HepG2 (cell line): ENCODE measurements around the gene C22orf39. TPM values are rescaled to one million over a fixed set of nuclear protein-coding genes. Genes with fewer than 3 reads are reported as not detected.
A peak's percentile ranks its signal among the peaks of the same experiment; 100 is the strongest.

ENCODE experiments used
- ATRX ChIP-seq: sonication (generic); formaldehyde crosslinking; IDR thresholded peaks from 2 replicates; pipeline ENCODE4 v1.4.0; 2020; ENCODE audit warnings: missing genetic modification reagents, borderline replicate concordance
- CHCHD3 ChIP-seq: sonication (generic); formaldehyde crosslinking; IDR thresholded peaks from 2 replicates; pipeline ENCODE4 v1.8.0; 2022; ENCODE audit warnings: mild to moderate bottlenecking, missing genetic modification reagents, moderate library complexity
- EED ChIP-seq: sonication (generic); formaldehyde crosslinking; IDR thresholded peaks from 2 replicates; pipeline ENCODE4 v1.5.0; 2020; ENCODE audit warnings: mild to moderate bottlenecking, missing genetic modification reagents
- EP300 ChIP-seq, 3 experiments: sonication (generic) in 1 of 3; formaldehyde crosslinking in 1 of 3; IDR thresholded peaks; 2 replicates each; pipeline versions ENCODE4 v1.5.1 to v1.6.1; 2011 to 2020; ENCODE audit warnings: low read depth in 2 of 3, low read length in 2 of 3, borderline replicate concordance in 1 of 3, improper control_type of control experiment in 1 of 3, mild to moderate bottlenecking in 1 of 3, missing genetic modification reagents in 1 of 3, moderate library complexity in 1 of 3
- FOSL2 ChIP-seq: sonication (generic); formaldehyde crosslinking; IDR thresholded peaks from 2 replicates; pipeline ENCODE4 v1.4.0; 2020; ENCODE audit warnings: missing genetic modification reagents
- KDM1A ChIP-seq: IDR thresholded peaks from 2 replicates; pipeline ENCODE4 v1.6.1; 2016; ENCODE audit warnings: missing compliant biosample characterization
- PHF21A ChIP-seq: sonication (generic); formaldehyde crosslinking; IDR thresholded peaks from 2 replicates; pipeline ENCODE4 v1.5.0; 2020; ENCODE audit warnings: mild to moderate bottlenecking, missing genetic modification reagents
- PPARG ChIP-seq: conservative IDR thresholded peaks from 2 replicates; pipeline ENCODE4 v1.6.1; 2016; ENCODE audit warnings: missing biosample characterization, missing genetic modification reagents
- SAFB2 ChIP-seq: sonication (generic); formaldehyde crosslinking; IDR thresholded peaks from 2 replicates; pipeline ENCODE4 v1.5.1; 2020; ENCODE audit warnings: missing genetic modification reagents, low read depth, mild to moderate bottlenecking, borderline replicate concordance
- TRIM24 ChIP-seq: sonication (generic); formaldehyde crosslinking; IDR thresholded peaks from 2 replicates; pipeline ENCODE4 v1.8.0; 2022; ENCODE audit warnings: mild to moderate bottlenecking, missing genetic modification reagents
- YEATS4 ChIP-seq: sonication (generic); formaldehyde crosslinking; IDR thresholded peaks from 2 replicates; pipeline ENCODE4 v1.4.0; 2020; ENCODE audit warnings: missing genetic modification reagents, borderline replicate concordance
- ZFP37 ChIP-seq: sonication (generic); formaldehyde crosslinking; IDR thresholded peaks from 2 replicates; pipeline ENCODE4 v1.4.0; 2020; ENCODE audit warnings: missing genetic modification reagents, borderline replicate concordance
- ZMYM4 ChIP-seq: sonication (generic); formaldehyde crosslinking; IDR thresholded peaks from 2 replicates; pipeline ENCODE4 v1.8.1; 2023; ENCODE audit warnings: mild to moderate bottlenecking, missing genetic modification reagents
- ZNF567 ChIP-seq: sonication (generic); formaldehyde crosslinking; IDR thresholded peaks from 2 replicates; pipeline ENCODE4 v1.8.1; 2023; ENCODE audit warnings: mild to moderate bottlenecking, missing genetic modification reagents, borderline replicate concordance
- ZNF879 ChIP-seq: sonication (generic); formaldehyde crosslinking; IDR thresholded peaks from 2 replicates; pipeline ENCODE4 v1.8.1; 2023; ENCODE audit warnings: missing genetic modification reagents
- polyA plus RNA-seq, 8 experiments: library from polyadenylated mRNA; depleted of rRNA in 3 of 8; stranded (reverse) in 7 of 8; unstranded in 1 of 8; fragments of >200 nt; fragmentation: Illumina TruSeq in 4 of 8; extraction: Trizol in 4 of 8; gene quantifications; 2 replicates each; pipeline versions ENCODE4 v1.2.1 to v1.2.3, GENCODE V29; 2011 to 2016; ENCODE audit warnings: low read depth in 4 of 8, missing spikeins in 1 of 8, mixed read lengths in 1 of 8; ENCODE audit not compliant: insufficient read depth in 1 of 8
- total RNA-seq, 5 experiments: library from RNA; depleted of rRNA; stranded (reverse); fragments of >200 nt; fragmentation: Illumina TruSeq; extraction: Trizol; gene quantifications; 2 replicates each; pipeline ENCODE4 v1.2.3, GENCODE V29; 2016; ENCODE audit warnings: low read depth in 1 of 5
- TF ChIP-seq, protein P1 (sequence below): sonication (generic); formaldehyde crosslinking; IDR thresholded peaks from 2 replicates; pipeline ENCODE4 v1.4.0; 2020; ENCODE audit warnings: missing genetic modification reagents
- TF ChIP-seq, protein P2 (sequence below): sonication (generic); formaldehyde crosslinking; IDR thresholded peaks from 2 replicates; pipeline ENCODE4 v1.4.0; 2020; ENCODE audit warnings: mild to moderate bottlenecking, missing genetic modification reagents
- TF ChIP-seq, protein P3 (sequence below): sonication (generic); formaldehyde crosslinking; IDR thresholded peaks from 2 replicates; pipeline ENCODE4 v1.9.0; 2022; ENCODE audit warnings: low read depth, missing genetic modification reagents
- TF ChIP-seq, protein P4 (sequence below): sonication (generic); formaldehyde crosslinking; IDR thresholded peaks from 2 replicates; pipeline ENCODE4 v1.5.1; 2020; ENCODE audit warnings: mild to moderate bottlenecking, missing genetic modification reagents, moderate library complexity
- TF ChIP-seq, protein P5 (sequence below): sonication (generic); formaldehyde crosslinking; IDR thresholded peaks from 2 replicates; pipeline ENCODE4 v1.5.1; 2020; ENCODE audit warnings: mild to moderate bottlenecking, missing genetic modification reagents, borderline replicate concordance
- TF ChIP-seq, protein P6 (sequence below): IDR thresholded peaks from 2 replicates; pipeline ENCODE4 v1.6.1; 2012; ENCODE audit warnings: low read depth, low read length, improper control_type of control experiment

C22orf39 gene
- total and polyA plus RNA-seq, 2 of the 13 experiments (the other 11 are each of a cell fraction or from before 2014, with no cell fraction given) = 23.4 to 26.4 TPM

DNA sequence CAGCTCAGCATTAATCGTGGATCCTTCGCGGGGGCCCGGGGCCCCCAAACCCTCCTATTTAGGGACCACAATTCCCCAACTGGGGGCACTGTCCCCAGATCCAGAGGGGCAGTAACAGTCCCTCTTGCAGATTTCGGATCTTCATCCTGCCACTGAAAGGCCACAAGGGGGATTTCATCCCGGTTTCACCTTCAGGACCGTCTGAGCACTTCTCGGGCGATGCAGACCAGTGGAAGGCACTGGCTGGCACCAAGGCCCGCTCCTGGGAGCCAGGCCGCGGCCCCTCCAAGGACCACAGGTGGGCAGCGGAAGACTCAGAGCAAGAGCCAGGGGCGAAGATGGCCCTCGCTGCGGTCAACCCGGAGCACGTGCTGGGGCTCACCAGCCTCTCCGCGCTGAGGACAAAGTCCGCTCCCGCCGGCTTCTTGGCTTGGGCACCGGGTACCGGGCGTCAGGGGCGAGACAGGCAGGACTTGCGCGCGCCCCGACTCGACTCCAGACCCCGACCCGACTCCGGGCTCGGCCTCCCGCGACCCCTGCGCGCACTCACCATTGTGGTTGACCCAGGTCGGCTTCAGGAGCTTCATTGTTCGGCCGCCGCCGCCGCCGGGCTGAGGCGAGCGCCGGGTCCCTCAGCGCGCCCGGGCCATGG, 16.5 kb downstream of the C22orf39 start (continued):
- TF ChIP-seq YEATS4 (CRISPR knock-in tag) = peak; percentile 59
- TF ChIP-seq, protein P1, sequence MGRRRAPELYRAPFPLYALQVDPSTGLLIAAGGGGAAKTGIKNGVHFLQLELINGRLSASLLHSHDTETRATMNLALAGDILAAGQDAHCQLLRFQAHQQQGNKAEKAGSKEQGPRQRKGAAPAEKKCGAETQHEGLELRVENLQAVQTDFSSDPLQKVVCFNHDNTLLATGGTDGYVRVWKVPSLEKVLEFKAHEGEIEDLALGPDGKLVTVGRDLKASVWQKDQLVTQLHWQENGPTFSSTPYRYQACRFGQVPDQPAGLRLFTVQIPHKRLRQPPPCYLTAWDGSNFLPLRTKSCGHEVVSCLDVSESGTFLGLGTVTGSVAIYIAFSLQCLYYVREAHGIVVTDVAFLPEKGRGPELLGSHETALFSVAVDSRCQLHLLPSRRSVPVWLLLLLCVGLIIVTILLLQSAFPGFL (CRISPR knock-in tag) = no peak
- no peak for TF ChIP-seq ZFP37 (CRISPR knock-in tag)
- TF ChIP-seq ZMYM4 (CRISPR knock-in tag) = no peak
- TF ChIP-seq ATRX (CRISPR knock-in tag) = no peak
- TF ChIP-seq PPARG (CRISPR knock-in tag) = no peak
- TF ChIP-seq EED (CRISPR knock-in tag) = no peak
- TF ChIP-seq EP300 (IDR thresholded peaks at IDR 0.05; ENCODE audit: low read depth in 2 of 2, low read length in 2 of 2) = no peak
- TF ChIP-seq EP300 (CRISPR knock-in tag; IDR thresholded peaks at IDR 0.05; ENCODE audit: borderline replicate concordance) = no peak
- TF ChIP-seq, protein P2, sequence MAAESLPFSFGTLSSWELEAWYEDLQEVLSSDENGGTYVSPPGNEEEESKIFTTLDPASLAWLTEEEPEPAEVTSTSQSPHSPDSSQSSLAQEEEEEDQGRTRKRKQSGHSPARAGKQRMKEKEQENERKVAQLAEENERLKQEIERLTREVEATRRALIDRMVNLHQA (CRISPR knock-in tag) = no peak
- TF ChIP-seq TRIM24 (CRISPR knock-in tag) = no peak
- 0 out of 2 replicates have a peak, but pooled peaks have one; percentile 25 for TF ChIP-seq CHCHD3 (CRISPR knock-in tag)
- TF ChIP-seq, protein P3, sequence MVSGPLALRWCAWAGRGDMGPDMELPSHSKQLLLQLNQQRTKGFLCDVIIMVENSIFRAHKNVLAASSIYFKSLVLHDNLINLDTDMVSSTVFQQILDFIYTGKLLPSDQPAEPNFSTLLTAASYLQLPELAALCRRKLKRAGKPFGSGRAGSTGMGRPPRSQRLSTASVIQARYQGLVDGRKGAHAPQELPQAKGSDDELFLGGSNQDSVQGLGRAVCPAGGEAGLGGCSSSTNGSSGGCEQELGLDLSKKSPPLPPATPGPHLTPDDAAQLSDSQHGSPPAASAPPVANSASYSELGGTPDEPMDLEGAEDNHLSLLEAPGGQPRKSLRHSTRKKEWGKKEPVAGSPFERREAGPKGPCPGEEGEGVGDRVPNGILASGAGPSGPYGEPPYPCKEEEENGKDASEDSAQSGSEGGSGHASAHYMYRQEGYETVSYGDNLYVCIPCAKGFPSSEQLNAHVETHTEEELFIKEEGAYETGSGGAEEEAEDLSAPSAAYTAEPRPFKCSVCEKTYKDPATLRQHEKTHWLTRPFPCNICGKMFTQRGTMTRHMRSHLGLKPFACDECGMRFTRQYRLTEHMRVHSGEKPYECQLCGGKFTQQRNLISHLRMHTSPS (CRISPR knock-in tag) = peak; percentile 57; the same call in 1 of the 2 replicates
- no peak for TF ChIP-seq PHF21A (CRISPR knock-in tag)
- TF ChIP-seq KDM1A (CRISPR knock-in tag) = no peak
- TF ChIP-seq SAFB2 (CRISPR knock-in tag) = peak; percentile 11; the same call in 1 of the 2 replicates
- 0 out of 2 replicates have a peak, but pooled peaks have one; percentile 24 for TF ChIP-seq ZNF879 (CRISPR knock-in tag)
- no peak for TF ChIP-seq FOSL2 (CRISPR knock-in tag)
- TF ChIP-seq, protein P4, sequence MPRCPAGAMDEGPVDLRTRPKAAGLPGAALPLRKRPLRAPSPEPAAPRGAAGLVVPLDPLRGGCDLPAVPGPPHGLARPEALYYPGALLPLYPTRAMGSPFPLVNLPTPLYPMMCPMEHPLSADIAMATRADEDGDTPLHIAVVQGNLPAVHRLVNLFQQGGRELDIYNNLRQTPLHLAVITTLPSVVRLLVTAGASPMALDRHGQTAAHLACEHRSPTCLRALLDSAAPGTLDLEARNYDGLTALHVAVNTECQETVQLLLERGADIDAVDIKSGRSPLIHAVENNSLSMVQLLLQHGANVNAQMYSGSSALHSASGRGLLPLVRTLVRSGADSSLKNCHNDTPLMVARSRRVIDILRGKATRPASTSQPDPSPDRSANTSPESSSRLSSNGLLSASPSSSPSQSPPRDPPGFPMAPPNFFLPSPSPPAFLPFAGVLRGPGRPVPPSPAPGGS (CRISPR knock-in tag) = no peak
- TF ChIP-seq ZNF567 (CRISPR knock-in tag) = no peak
- TF ChIP-seq, protein P5, sequence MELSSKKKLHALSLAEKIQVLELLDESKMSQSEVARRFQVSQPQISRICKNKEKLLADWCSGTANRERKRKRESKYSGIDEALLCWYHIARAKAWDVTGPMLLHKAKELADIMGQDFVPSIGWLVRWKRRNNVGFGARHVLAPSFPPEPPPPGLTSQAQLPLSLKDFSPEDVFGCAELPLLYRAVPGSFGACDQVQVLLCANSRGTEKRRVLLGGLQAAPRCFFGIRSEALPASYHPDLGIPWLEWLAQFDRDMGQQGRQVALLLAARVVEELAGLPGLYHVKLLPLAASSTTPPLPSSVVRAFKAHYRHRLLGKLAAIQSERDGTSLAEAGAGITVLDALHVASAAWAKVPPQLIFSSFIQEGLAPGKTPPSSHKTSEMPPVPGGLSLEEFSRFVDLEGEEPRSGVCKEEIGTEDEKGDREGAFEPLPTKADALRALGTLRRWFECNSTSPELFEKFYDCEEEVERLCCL (CRISPR knock-in tag) = no peak
- TF ChIP-seq, protein P6, sequence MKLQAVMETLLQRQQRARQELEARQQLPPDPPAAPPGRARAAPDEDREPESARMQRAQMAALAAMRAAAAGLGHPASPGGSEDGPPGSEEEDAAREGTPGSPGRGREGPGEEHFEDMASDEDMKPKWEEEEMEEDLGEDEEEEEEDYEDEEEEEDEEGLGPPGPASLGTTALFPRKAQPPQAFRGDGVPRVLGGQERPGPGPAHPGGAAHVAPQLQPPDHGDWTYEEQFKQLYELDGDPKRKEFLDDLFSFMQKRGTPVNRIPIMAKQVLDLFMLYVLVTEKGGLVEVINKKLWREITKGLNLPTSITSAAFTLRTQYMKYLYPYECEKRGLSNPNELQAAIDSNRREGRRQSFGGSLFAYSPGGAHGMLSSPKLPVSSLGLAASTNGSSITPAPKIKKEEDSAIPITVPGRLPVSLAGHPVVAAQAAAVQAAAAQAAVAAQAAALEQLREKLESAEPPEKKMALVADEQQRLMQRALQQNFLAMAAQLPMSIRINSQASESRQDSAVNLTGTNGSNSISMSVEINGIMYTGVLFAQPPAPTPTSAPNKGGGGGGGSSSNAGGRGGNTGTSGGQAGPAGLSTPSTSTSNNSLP = no peak
